GM19193 (cell line): ENCODE measurements around the gene HRH3.

ENCODE experiments used
- POLR2A ChIP-seq: IDR thresholded peaks from 4 replicates; pipeline ENCODE4 v1.6.1; 2011; ENCODE audit not compliant: insufficient read depth, insufficient read length; ENCODE audit errors: extremely low read depth

The HRH3 gene

DNA sequence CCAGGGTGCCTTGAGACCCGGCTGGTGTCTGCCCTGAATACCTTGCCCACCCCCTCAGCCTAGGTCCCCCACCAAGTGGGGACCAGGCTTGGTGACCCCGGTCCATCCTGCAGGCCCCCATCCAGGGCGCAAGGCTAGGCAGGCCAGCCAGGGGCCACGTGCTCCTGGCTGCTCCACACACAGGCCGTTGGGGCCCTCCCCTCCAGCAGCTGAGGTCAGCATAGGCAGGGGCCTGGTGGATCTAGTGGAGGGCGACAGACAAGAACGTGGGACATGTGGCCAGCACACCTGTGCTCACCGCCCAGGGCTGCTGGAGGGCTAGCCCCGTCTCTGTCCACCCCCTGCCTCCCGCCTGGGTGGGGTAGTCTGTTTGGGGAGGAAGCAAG lies 7.5 kb upstream of the HRH3 start:
- no peak for TF ChIP-seq POLR2A

DNA sequence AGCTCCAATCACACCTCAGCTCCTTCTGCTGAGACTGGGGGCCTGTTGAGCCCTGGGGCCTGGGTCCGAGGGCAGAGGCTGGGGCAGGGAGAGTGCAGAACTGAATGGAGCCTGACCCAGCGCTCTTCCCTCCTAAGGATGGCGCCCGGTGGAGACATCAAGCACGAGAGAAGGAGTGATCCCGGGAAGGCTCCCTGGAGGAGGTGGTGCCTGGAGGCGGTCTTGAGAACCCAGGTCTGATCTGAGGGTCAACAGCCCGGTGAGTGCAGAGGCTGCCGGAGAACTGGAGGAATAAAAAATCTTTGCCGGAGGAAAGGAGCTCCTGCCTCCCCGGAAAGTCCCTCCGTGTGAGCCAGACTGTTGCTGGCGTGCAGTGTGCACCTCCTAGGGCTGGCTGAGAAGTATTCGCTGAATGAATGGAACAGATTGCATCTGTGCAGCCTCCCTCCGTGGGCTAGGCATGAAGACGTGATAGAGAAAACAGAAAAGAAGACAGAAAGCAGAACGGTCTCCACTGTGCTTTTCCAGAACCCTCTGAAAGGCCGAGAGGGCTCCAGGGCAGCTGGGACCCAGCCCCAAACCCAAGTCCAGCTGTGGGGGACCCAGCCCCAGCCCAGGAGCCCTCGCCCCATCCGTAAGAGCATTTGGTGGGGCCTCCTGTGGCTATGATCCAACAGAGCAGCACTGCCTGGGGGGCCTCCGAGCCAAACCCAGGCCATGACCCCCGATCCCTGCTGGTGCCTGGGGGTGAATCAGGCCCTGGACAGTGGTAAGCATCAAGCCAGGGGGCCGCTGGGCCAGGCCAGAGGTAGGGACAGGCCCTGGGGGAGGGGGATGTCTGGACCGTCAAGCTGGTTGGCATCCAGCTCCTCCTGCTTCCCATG lies 6.9 kb upstream of the HRH3 start:
- no peak for TF ChIP-seq POLR2A

DNA sequence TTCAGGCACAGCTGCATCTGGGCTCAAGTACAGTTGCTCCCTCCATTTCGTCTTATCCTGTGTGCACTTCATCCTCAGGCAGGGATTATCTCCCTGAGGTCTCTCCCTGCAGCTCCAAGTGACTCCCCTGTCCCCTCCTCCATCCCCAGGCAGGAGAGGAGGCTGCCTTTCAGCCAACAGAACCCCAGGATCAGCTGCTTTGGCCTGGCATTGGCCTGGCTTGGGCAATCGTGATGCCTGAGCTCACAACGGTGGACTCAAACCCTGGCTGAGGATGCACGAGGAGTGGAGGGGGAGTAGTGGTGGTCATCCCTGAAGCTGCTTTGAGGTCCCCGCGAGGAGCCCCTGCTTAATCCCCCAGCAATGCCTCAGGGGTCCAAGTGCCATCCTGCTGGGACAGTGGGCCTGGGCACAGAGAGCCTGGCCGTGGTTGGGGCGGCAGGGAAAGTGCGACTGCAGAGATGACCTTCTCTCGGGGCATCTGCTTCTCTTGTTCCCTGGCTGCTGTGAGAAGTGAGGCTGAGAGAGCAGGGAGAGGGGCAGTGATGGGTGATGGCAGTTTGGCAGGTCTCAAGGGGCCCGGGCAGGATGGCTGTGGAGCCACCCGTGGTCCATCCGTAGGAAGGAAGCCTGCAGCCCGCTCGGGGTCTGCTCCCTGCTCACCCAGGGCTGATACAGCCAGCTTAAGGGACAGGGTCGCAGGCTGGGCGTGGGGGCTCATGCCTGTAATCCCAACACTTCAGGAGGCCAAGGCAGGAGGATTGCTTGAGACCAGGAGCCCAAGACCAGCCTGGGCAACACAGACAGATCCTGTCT lies 6.0 kb upstream of the HRH3 start:
- TF ChIP-seq POLR2A = no peak

DNA sequence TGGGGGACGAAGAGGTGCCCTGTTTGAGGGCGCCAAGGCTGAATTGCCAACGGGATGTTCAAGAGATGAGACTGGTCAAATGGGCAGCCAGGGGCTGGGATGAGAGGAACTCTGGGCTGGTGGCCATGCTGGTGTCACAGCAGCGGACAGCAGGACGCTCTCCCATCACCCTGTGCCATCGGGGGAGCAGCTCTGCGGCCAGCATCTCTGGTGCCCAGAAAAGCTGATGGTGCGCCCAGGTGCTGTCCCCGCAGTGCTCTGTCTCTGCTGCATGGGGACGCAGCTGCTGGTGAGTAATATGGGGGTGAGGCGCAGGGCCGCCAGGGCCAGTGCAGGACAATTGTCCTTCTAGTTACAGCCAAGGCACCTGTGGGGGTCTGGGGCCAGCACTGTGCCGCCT lies 4.9 kb upstream of the HRH3 start:
- TF ChIP-seq POLR2A = no peak

DNA sequence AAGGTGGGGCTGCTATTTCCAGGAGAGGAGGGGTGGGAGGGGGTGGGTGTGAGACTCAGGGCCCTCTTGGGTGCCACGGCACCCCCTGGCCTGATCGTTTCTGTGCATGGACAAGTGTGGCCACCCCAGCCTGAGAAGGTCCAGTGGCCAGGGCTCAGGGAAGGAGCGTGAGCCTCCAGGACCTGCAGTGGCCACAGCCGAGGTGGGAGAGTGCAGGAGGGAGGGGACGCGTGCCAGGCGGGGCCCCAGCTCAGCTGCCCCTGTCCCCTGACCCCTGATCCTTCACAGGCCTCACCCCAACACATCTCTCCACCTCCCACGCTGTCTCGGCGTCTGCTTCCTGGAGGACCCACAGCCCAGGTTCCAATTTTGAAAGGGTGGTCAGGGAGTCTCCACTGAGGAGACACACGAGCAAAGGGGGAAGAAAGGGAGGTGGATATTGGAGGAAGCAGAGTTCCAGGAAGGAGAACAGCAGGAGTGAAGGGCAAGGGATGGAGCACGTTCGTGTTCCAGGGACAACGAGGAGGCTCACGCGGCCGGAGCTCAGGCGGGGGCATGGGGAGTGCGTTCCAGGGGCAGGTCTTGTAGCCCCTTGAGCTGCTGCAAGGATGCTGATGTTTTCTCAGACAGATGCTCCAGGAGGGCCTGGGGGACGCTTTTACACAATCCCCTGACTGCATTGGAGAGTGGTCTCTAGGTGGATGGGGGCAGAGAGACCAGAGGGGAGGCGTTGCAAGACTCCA lies 4.2 kb upstream of the HRH3 start:
- TF ChIP-seq POLR2A = no peak

DNA sequence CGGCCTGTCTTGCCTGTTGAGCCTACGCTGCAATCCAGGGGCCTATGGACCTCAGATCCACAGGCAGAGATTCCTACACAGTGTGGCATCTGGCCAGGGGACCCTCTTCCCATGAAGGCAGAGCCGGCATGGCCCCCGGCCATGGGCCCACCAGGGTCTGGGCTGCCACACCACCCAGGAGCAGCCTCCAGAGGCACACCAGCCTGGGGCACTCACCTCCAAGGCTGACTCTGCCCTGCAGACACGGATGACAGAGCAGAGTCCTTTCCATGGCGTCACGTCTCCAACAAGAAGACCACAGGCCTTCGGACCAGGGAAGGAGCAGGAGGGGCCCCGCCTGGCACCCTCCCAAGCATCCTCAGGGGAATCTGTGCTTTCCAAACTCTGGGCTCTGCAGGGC lies 3.5 kb upstream of the HRH3 start:
- TF ChIP-seq POLR2A = no peak

DNA sequence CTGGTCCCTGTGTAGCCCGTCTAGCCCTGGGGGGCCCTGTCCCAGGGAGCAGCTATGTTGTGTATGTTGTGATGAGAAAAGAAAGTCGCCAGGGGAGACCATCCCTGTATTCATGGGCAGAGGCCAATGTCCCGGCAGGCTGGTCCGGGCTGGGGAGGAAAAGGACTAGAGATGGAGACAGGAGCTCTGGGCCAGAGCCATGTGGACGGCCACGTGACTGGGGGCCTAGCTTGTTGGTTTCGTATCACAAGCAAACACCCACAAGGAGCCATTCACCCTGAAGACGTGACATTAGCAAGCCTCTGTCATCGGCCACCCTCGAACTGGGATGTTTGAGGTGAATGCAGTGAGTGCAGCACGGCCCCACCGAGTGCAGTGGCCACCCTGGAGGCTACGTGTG lies 2.9 kb upstream of the HRH3 start:
- TF ChIP-seq POLR2A = no peak

DNA sequence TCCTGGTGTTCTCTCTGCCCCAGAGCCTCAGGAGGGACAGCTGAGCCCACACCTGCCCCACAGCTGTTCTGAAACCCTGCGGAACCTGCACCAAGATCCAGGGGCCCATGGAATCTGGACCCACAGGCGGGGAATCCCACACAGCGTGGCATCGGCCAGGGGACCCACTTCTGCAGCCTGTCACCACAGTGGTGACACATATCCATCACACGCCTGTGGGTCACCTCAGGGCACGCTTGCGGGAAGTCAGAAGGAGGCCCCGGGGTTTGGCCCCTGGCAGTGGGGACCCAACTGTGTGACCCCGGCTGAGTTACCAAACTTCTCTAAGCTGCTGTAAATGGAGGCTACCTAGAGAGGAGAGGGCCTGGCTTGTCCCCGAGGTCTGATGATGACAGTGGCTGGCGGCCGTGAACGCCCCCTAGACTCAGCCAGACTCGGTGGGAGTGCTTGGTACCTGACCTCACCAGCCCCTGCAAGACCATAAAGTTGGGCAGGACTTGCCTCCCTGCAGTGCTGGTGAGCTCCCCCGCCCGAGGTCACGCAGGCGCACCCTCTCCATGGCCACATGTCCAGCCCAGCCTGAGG lies 2.3 kb upstream of the HRH3 start:
- no peak for TF ChIP-seq POLR2A

DNA sequence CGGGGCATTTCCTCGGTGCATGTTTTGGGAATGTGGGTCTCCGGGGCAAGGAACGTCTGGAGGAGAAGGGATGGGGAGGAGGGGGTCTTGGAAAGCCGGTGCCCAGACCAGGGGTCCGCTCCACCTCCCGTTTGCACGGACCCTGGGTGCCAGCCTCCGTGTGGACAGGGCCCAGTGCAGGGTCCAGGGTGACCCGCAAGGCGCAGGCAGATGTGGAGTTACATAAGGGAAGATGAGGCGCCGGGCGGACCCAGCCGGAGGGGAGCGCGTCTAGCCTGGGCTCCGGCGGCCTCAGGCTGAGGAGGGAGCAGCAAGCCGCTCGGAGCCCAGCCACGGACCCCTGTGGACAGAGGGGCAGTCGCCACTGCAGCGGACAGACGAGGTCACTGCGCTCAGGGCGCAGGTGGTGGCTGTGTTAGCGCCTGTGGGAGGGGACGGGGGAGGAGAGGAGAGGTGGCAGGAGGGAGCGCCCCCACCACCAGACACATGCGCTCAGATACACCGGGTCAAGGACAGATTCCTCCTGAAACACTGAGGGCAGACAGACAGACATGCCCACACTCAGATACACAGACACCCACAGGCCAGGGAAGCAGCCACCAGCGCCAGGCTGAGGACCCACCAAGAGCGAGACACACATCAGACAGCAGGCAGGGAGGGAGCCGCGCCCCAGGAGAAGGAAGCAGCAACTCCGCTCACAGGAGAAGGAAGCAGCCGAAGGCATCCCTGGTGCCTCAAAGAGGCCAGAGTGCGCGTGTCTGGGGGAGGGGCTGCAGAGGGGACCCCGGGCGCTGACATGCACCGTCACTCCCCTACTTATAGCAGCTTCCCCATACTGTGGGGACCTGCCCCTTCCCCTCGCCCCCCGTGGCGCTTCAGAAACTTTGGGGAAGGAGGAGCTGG lies 839 bp upstream of the HRH3 start:
- no peak for TF ChIP-seq POLR2A

DNA sequence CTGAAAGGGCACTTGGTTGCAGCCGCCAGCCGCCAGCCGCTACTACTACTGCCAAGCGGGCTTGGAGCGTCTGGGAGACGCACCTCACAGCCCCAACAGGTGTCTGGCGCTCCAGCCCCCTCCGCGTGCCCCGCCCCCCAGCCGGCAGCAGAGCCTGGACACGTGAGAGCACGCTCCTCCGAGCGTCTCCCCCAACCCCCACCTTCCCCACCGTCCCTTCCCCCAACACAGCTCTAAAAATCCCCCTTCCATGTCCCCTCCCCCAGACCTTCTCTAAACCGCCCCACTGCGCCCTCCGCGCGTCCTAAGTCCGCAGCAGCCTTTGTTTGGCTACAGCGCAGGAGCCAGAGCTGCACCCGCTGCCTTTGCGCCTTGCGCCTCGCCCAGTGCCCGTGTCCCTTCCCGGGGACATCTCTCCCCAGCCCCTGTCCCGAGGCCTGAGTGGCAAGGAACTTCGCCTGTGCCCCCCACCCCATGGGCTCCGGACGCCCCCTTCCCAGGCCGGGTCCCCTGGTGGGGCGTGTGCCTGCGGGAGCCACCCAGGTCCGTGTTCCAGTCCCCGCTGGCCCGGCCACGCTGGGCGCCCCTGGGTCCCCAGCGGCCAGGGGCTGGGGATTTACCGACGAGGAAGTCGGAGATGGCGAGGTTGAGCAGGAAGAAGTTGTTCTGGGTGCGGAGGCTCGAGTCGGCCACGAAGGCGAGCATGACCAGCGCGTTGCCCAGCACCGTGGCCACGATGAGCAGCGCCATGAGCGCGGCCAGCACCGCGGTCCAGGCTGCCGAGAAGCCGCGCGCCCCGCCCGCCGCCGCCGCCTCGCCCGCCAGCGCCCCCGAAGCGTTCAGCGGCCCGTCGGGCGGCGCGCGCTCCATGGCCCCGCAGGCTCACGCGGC lies 732 bp downstream of the HRH3 start:
- TF ChIP-seq POLR2A = no peak

DNA sequence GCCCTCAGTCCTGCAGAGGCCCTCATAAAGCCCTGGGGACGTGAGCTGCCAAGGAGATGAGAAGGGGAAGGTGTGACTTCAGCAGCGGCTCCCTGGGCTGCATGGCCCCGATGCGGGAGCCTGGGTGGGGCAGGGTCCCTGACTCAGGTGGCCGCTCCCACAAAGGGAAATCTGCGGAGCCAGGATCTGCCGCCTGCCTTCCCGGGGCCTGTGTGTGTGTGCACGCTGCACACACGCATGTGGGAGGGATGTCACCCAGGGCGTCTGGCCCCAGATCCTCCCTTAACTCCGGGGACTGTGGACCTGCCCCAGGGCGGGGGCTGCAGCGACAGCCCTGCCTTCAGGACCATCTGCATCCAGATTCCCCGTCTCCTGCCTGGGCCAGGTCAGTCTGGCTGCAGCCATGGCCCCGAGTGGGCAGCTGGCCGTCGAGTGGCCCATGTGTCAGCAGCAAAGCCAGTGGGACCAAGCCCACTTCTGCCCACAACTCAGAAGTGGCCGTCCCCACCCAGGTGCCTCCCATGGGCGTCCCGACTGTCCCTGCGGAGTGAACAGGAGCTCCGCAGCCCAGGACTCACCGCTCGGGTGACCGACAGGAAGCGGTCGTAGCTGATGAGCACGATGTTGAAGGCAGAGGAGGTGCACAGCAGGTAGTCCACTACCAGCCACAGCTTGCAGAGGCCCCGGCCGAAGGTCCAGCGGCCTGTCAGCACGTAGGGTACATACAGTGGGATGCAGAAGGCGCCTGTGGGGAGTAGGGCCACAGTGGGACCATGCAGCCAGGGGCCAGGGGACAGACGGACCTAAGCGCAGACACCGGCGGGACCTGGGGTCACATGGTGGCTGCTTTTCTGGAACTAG lies 1.9 kb downstream of the HRH3 start:
- TF ChIP-seq POLR2A = no peak
